Bronchial epithelial cell (primary cell): ENCODE results near the gene NCEH1. TPM values are rescaled to one million over a fixed set of nuclear protein-coding genes. Genes with fewer than 3 reads are reported as not detected.

ENCODE experiments used
- DNase-seq: peaks from one replicate; pipeline ENCODE4 v3.0.0-alpha.2; 2010; ENCODE audit warnings: low read depth
- FAIRE-seq: peaks from 2 replicates; lab custom pipeline; 2011; peaks lifted over from hg19 to GRCh38; lab: Jason Lieb, UNC
- H3K27me3 ChIP-seq: 2 replicates; pipeline ENCODE4 v1.5.1; 2011; ENCODE audit warnings: low read length; ENCODE audit not compliant: control insufficient read depth, insufficient read depth
- H3K36me3 ChIP-seq: 2 replicates; pipeline ENCODE4 v1.5.1; 2011; ENCODE audit warnings: low read length; ENCODE audit not compliant: control insufficient read depth, insufficient read depth
- H3K4me3 ChIP-seq: 2 replicates; pipeline ENCODE4 v1.5.1; 2011; ENCODE audit warnings: mild to moderate bottlenecking, low read depth, low read length, control low read depth
- total RNA-seq: library from RNA; depleted of rRNA; stranded (reverse); fragments of >200 nt; gene quantifications from 2 replicates; pipeline ENCODE4 v1.2.1, GENCODE V29; 2014
- TF ChIP-seq, protein P1 (sequence below): IDR thresholded peaks from 2 replicates; pipeline ENCODE4 v1.5.1; 2011; ENCODE audit warnings: mild to moderate bottlenecking, moderate library complexity, low read length, control low read depth, inconsistent platforms; ENCODE audit not compliant: insufficient read depth, severe bottlenecking

The NCEH1 gene
- total RNA-seq, 1 donor from 2014 or later = 5.3 TPM

DNA sequence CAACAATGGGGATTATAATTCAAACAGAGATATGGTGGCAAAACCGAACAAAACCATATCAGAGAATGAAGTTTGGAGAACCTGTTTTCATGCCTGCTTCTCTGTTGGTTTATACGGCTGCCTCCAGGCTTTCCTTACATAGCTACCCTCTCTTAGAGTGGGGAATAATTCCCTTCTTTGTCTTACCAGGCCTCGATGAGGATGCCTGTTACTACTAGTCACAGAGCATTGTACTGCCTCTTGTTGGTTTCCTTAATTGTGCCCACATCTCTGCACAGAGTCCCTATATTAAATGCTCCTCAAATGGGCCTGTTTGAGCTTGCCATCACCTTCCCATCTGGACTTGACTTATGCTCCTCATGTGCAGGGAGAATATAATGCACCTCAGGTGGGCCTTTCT, 92.9 kb downstream of the NCEH1 start:
- no peak overlapping the region for H3K4me3 ChIP-seq
- FAIRE-seq = no peak

GRCh38 chr3:172617013-172617706, 93.7 kb downstream of the NCEH1 start:
- no peaks in the 10 kb centered on the region for H3K27me3 ChIP-seq
- FAIRE-seq (no peak), DNase-seq (no peak)
- H3K4me3 ChIP-seq = no peak overlapping the region
- H3K36me3 ChIP-seq = no peaks in the 10 kb centered on the region
- TF ChIP-seq, protein P1, sequence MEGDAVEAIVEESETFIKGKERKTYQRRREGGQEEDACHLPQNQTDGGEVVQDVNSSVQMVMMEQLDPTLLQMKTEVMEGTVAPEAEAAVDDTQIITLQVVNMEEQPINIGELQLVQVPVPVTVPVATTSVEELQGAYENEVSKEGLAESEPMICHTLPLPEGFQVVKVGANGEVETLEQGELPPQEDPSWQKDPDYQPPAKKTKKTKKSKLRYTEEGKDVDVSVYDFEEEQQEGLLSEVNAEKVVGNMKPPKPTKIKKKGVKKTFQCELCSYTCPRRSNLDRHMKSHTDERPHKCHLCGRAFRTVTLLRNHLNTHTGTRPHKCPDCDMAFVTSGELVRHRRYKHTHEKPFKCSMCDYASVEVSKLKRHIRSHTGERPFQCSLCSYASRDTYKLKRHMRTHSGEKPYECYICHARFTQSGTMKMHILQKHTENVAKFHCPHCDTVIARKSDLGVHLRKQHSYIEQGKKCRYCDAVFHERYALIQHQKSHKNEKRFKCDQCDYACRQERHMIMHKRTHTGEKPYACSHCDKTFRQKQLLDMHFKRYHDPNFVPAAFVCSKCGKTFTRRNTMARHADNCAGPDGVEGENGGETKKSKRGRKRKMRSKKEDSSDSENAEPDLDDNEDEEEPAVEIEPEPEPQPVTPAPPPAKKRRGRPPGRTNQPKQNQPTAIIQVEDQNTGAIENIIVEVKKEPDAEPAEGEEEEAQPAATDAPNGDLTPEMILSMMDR = no peak

More for the DNA sequence above, 92.9 kb downstream of the NCEH1 start:
- Histone ChIP-seq H3K36me3 (no peaks in the 10 kb centered on the region), H3K27me3 (no peaks in the 10 kb centered on the region)
- TF ChIP-seq, protein P1 = no peak
- DNase-seq = no peak

DNA sequence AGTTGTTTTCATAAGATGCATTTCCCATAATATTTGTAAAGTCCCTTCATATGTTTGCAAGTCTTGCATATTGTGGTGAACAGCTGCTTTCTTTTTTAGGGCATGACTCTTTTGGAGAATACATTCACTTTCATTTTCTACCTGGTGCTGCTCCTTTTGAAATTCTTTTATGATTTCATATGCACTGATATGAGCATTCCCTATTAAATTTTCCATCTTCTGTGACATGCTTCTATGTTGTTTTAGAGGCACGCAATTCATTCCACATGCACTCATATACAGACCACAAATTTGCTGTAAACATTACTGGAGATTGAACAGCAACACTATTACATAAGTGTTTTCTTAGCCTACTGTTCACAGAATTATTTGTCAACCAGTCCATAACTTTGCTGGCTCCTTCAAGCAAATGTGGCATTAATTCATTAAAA, 94.8 kb downstream of the NCEH1 start:
- DNase-seq (no peak), FAIRE-seq (no peak)
- Histone ChIP-seq H3K27me3 (no peaks in the 10 kb centered on the region), H3K4me3 (no peak overlapping the region), H3K36me3 (no peaks in the 10 kb centered on the region)
- TF ChIP-seq, protein P1 = no peak

DNA sequence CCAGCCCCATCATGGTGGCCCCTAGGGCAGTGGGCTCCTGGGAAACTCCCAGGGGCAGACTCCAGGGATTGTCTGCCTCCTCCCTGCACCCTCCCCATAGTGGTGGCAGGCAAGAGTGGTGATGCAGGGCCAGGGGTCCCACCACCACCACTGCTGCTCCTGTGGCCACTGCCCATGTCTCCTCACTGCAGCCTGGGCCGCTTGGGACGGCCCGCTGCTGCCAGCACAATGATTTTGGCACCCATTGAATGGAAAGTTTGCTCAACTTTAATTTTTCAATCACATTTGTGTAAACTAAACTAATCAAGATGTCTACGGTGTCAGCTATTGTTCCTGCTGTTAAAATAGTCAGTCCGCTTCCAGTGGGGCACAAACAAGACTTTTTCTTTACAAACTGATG, 95.6 kb downstream of the NCEH1 start:
- Histone ChIP-seq H3K27me3 (no peaks in the 10 kb centered on the region), H3K4me3 (no peak overlapping the region), H3K36me3 (no peaks in the 10 kb centered on the region)
- TF ChIP-seq, protein P1 = no peak
- DNase-seq (no peak), FAIRE-seq (no peak)

- H3K4me3 ChIP-seq = no peak overlapping the region
- no peaks in the 10 kb centered on the region for H3K36me3 ChIP-seq
- TF ChIP-seq, protein P1 = no peak
- no peak for FAIRE-seq
- no peaks in the 10 kb centered on the region for H3K27me3 ChIP-seq
- DNase-seq = no peak
Observed at GRCh38 chr3:172614340-172615274, 96.3 kb downstream of the NCEH1 start.
